Activated CD8-positive, alpha-beta memory T cell treated with anti-CD3 and anti-CD28 coated beads, Interleukin-2, amount 50 U/mL, for 4 hours (primary cell): ENCODE measurements around the gene CTBP1.

ENCODE experiments used
- DNase-seq: peaks from one replicate; pipeline ENCODE4 v3.0.0-alpha.2; 2020

The CTBP1 gene

GRCh38 chr4:1221155-1221870 is 27.6 kb downstream of the CTBP1 start:
- no peak for DNase-seq

DNA sequence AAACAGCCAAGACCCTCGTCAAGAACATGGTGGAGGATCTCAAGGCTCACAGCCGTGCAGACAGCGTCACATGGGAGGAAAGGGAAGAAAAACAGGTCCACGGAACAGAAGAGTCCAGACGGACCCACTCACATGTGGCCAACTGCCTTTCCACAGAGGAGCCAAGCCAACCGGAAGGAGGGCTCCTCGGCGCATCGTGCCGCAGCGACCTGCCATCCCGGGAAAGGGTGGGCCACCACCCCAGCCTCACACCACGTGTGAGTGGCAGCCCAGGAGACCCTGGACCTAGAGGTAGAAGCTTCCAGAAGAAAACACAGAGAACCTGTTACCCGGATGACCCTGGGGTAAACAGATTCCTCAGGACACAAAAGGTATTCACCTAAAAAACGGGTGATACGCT is 28.4 kb downstream of the CTBP1 start:
- no peak for DNase-seq

DNA sequence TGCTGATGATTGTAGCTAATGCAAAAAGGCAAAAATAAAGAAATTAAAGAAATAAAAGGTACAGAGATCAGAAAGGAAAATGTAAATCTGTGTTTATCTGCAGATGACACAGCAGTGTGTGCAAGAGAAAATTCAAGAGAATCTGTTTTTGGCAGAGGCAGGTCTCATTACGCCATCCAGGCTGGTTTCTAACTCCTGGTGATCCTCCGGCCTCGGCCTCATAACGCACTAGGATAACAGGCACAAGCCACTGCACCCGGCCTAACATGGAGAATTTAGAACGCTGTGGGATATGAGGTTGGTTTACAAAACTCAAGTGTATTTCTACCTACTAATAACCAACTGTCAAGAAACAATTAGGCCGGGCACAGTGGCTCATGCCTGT is 29.4 kb downstream of the CTBP1 start:
- DNase-seq = no peak

GRCh38 chr4:1218634-1219565 is 30.0 kb downstream of the CTBP1 start:
- no peak for DNase-seq

DNA sequence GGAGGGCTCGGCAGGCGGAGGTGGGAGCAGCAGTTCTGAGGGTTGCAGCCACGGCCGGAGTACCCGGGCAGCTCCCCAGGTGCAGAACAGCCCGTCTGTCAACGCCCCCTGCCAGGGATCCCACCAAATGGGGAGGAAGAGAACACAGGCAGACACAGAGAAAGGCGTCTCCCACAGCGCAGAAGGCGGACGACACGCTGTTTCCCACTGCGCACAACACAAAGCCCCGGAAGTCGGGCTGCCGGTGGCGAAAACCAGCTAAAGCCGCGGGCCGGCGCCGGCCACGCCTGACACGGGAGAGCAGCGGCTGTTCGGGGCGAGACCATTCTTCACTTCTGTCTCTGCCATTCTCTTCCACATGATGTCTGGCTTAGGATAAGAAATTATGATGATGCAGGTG is 31.6 kb downstream of the CTBP1 start:
- DNase-seq = no peak

DNA sequence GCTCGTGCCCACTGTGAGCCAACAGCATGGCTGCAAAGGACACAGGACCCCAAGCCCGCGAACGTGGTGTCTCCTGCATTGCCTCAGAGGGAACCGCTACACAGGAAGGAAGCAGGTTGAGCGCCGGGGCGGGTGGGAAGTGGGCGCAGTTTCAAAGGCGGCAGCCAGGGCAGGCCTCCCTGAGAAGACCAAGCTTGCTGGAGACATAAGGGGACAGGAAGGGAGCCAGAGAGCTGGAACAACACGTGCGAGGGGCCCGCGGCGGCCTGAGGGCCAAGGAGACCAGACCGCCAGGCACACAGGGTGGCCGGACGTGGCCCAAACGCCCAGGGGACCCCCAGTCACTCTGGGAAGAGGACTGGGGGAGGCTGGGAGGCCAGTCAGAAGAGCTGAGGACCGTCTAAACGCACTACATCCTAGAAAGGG is 32.0 kb downstream of the CTBP1 start:
- peak; percentile 60 for DNase-seq

GRCh38 chr4:1216076-1216614 is 32.8 kb downstream of the CTBP1 start:
- no peak for DNase-seq

GRCh38 chr4:1215141-1216075 is 33.5 kb downstream of the CTBP1 start:
- DNase-seq = no peak

- no peak for DNase-seq
Observed at GRCh38 chr4:1214101-1215095, 34.5 kb downstream of the CTBP1 start.

DNA sequence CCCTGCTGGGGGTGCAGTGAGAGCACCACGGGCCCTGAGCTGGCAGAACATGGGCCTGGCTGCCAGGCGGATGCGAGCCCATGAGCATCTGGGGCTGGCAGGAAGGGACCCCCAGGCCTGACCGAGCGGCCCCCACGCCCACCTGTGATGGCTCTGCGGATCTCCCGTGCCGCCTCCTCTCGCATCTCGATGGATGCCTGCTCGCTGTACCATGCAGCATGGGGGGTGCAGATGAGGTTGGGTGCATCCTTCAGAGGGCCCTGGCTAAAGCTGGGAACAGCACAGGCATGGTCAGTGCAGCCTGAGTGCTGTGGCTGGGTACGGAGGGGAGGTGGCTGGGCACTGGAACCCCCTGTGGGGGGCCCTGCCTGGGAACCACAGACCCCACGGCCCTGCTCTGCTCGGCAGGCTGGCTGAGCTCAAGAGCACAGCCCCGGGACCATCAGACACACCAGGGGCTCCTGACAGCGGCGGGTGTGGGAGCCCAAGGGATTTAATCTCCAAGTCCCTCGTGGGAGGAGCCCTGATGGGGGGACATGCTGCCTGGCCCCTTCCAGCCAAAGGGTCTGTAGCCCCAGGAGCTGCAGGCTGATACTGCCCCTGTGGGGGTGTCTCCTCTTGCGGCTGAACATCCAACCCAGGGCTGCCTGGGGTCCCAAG is 35.5 kb downstream of the CTBP1 start:
- no peak for DNase-seq

DNA sequence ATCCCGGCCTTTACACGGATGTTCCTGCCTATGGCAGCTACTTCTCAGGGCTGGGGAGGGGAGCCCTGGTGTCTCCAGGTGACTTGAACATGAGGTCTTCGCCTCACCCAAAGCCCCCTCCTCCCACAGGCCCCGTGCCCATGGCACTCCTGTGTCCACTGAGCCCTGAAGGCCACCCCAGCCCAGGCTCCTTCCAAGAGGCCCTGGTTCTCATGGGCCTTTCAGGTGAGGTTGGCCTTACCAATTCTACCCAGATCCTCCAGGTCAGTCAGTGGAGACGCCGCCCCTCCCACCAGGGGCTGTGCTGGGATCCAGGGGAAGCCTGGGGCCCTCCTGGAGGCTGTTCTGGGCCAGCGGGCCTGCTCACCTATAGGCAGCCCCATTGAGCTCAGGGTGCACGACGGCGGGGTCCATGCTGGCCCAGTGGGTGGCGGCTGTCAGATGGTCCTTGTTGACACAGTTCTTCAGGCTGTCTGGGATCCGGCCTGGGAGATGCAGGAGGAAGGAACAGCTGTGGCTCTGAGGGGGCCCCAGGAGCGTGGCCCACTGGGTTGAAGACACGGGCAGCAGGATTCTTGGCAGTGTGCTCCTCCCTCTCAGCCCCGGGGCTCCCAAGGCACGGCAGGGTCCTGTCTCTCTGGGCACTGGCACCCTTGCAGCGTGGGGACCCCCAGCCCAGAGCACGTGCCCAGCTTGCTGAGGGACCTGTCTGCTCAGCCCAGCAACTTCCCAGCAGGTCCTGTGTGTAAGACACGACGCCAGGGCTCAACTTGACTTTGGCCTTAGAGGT is 36.2 kb downstream of the CTBP1 start:
- no peak for DNase-seq

DNA sequence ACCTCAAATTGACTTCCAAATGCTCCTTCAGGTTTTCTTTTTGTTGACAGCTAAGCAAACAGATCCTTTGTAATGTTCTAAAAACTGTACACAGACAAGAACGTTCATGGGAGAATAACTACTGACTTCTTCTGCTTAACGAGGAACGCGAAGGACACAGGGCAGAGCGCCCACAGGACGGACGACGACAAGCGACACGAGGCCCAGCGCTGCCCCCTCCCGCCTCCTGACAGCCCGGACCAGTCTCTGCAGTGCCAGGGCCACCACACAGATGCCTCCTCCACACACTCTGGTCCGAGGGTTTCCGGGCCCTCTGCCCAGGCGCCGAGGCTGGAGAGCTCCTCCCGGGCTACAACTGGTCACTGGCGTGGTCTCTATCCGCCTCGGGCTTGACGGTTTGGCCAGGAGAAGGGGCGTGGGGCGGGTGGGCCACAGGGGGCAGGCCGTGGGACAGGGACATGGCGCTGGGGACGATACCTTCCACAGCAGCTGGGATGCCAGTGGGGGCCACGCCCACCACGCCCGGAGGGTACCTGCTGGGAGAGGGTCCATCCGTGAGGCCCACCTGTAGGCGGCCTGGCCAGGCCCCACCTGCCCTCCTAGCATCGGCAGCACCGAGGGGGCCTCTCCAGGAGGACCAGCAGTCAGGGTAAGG is 36.9 kb downstream of the CTBP1 start:
- no peak for DNase-seq

DNA sequence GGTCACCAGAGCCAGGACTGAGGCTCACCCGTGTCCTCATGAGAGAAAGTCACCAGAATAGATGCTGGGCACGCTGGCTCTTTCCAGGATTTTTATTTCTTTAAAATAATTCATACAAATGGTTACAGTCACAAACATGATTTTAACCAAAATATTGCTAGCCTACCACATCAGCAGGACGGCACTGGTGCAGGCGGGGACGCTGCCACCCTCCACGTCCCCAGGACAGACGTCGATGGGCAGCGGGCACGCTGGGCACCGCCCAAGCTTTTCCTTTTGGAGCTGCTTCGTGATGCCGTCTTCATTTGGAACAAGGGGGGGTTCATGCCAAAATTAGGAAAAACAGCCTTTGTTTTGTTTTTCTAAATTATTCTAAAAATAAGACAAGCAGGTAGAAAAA is 37.6 kb downstream of the CTBP1 start:
- DNase-seq = no peak

DNA sequence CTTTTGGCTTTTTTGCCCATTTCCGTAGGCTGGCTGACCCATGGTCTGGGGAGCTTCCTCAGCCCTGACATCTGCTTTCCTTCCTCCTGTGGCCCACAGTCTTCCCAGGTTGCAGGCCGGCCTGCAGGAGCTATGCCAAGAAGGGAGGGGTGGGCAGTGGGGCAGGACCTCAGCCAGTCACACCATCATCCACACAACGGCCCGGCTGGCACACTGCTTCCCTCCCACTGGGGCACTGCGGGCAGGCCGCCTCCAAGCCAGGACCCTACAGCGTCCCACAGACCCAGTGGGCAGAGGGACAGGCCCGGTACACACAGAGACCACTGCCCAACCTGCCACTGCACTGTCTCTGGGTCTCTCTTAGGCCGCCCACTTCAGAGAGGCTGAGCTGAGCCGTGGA is 38.0 kb downstream of the CTBP1 start:
- DNase-seq = no peak

DNA sequence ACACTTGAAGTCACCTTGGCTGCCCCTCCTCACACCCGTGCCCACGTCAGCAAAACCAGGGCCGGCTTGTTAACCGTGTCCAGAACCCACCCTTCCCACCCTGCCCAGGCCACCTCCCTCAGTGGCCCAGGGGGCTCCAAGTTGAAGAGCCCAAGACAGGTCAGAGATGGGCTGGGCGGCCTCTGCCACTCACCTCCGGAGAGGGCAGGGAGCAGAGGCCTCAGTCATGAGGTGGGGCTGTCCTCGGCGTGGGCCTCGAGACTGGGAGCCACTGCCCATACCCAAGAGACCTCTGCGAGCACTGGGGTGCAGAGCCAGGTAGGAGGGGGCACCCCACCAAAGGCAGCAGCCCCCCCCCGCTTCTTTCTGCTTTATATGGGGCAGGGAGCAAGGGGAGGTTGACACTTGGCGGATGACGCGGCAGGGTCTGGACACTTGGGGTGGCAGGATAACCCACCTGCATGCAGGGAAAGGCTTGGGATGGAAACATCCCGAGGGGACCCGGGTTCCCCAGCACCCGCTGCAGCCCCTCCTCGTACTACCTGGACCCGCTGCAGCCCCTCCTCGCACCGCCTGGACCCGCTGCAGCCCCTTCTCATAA is 38.6 kb downstream of the CTBP1 start:
- DNase-seq = no peak

GRCh38 chr4:1209821-1210220 is 39.1 kb downstream of the CTBP1 start:
- DNase-seq = no peak

GRCh38 chr4:1208970-1209704 is 39.8 kb downstream of the CTBP1 start:
- DNase-seq = no peak

GRCh38 chr4:1208266-1208961 is 40.5 kb downstream of the CTBP1 start:
- DNase-seq = no peak
